SK-N-SH treated with all-trans-retinoic acid at 6 μM for 48 hours (cell line): ENCODE measurements around the gene ZNF285.

Experiments used
- ATAC-seq: fragments of 200-7000 bp; cut with Tn5 transposase; 3 replicates; pipeline ENCODE4 v1.9.1; 2020; ENCODE audit warnings: mild to moderate bottlenecking, moderate library complexity
- ARNTL ChIP-seq: fragments of 450-650 bp; formaldehyde crosslinking; IDR thresholded peaks from 2 replicates; pipeline ENCODE4 v1.5.0; 2020; ENCODE audit warnings: low read depth, mild to moderate bottlenecking, moderate library complexity, borderline replicate concordance
- BACH2 ChIP-seq: fragments of 250-450 bp; sonication (Bioruptor Pico); IDR thresholded peaks from 2 replicates; pipeline ENCODE4 v1.9.0; 2021; ENCODE audit warnings: mild to moderate bottlenecking, borderline replicate concordance
- CREB5 ChIP-seq: fragments of 250-450 bp; sonication (Bioruptor Pico); IDR thresholded peaks from 2 replicates; pipeline ENCODE4 v1.5.1; 2020; ENCODE audit warnings: low read depth, mild to moderate bottlenecking, moderate library complexity
- CSDC2 ChIP-seq: fragments of 250-450 bp; sonication (Bioruptor Pico); IDR thresholded peaks from 2 replicates; pipeline ENCODE4 v1.5.0; 2020; ENCODE audit warnings: mild to moderate bottlenecking, moderate library complexity
- CSRNP3 ChIP-seq: fragments of 250-450 bp; sonication (Bioruptor Pico); IDR thresholded peaks from 2 replicates; pipeline ENCODE4 v1.5.1; 2021; ENCODE audit warnings: mild to moderate bottlenecking, moderate library complexity
- ESRRG ChIP-seq: fragments of 250-450 bp; sonication (Bioruptor Pico); IDR thresholded peaks from 2 replicates; pipeline ENCODE4 v1.6.1; 2021; ENCODE audit warnings: mild to moderate bottlenecking
- GLIS3 ChIP-seq: fragments of 250-450 bp; sonication (Bioruptor Pico); IDR thresholded peaks from 2 replicates; pipeline ENCODE4 v1.5.0; 2020; ENCODE audit warnings: mild to moderate bottlenecking, moderate library complexity
- ISL1 ChIP-seq: fragments of 250-450 bp; sonication (Bioruptor Pico); IDR thresholded peaks from 2 replicates; pipeline ENCODE4 v2.1.2; 2022; ENCODE audit warnings: mild to moderate bottlenecking, moderate library complexity
- OSR1 ChIP-seq: fragments of 250-450 bp; sonication (Bioruptor Pico); IDR thresholded peaks from 2 replicates; pipeline ENCODE4 v1.8.0; 2022; ENCODE audit warnings: moderate library complexity, mild to moderate bottlenecking, inconsistent platforms
- PATZ1 ChIP-seq: fragments of 250-450 bp; sonication (Bioruptor Pico); IDR thresholded peaks from 2 replicates; pipeline ENCODE4 v1.8.0; 2020; ENCODE audit warnings: mild to moderate bottlenecking, moderate library complexity, borderline replicate concordance
- POU6F1 ChIP-seq: fragments of 250-450 bp; sonication (Bioruptor Pico); IDR thresholded peaks from 2 replicates; pipeline ENCODE4 v1.8.0; 2021; ENCODE audit warnings: low read depth, mild to moderate bottlenecking, moderate library complexity, borderline replicate concordance
- PPARA ChIP-seq: fragments of 250-450 bp; sonication (Bioruptor Pico); IDR thresholded peaks from 2 replicates; pipeline ENCODE4 v1.5.0; 2020; ENCODE audit warnings: mild to moderate bottlenecking, borderline replicate concordance
- RARB ChIP-seq: fragments of 250-450 bp; sonication (Bioruptor Pico); IDR thresholded peaks from 2 replicates; pipeline ENCODE4 v1.8.0; 2021; ENCODE audit warnings: mild to moderate bottlenecking, moderate library complexity
- SNAI2 ChIP-seq: fragments of 250-450 bp; sonication (Bioruptor Pico); IDR thresholded peaks from 2 replicates; pipeline ENCODE4 v1.5.0; 2020; ENCODE audit warnings: mild to moderate bottlenecking, moderate library complexity
- TCF4 ChIP-seq: fragments of 250-450 bp; sonication (Bioruptor Pico); IDR thresholded peaks from 2 replicates; pipeline ENCODE4 v1.8.0; 2021; ENCODE audit warnings: mild to moderate bottlenecking, moderate library complexity, borderline replicate concordance
- TOX ChIP-seq: fragments of 250-450 bp; sonication (Bioruptor Pico); IDR thresholded peaks from 2 replicates; pipeline ENCODE4 v1.8.0; 2021; ENCODE audit warnings: mild to moderate bottlenecking, moderate library complexity, borderline replicate concordance
- TSHZ2 ChIP-seq: fragments of 250-450 bp; sonication (Bioruptor Pico); IDR thresholded peaks from 2 replicates; pipeline ENCODE4 v1.5.0; 2020; ENCODE audit warnings: mild to moderate bottlenecking, moderate library complexity
- ZC3H10 ChIP-seq: fragments of 250-450 bp; sonication (Bioruptor Pico); IDR thresholded peaks from 2 replicates; pipeline ENCODE4 v1.5.1; 2021; ENCODE audit warnings: mild to moderate bottlenecking, moderate library complexity
- ZFP3 ChIP-seq: fragments of 250-450 bp; sonication (Bioruptor Pico); IDR thresholded peaks from 2 replicates; pipeline ENCODE4 v1.5.0; 2020; ENCODE audit warnings: mild to moderate bottlenecking, moderate library complexity
- ZFP30 ChIP-seq: fragments of 450-650 bp; formaldehyde crosslinking; IDR thresholded peaks from 2 replicates; pipeline ENCODE4 v1.5.0; 2022; ENCODE audit warnings: mild to moderate bottlenecking, moderate library complexity
- ZNF565 ChIP-seq: fragments of 450-650 bp; formaldehyde crosslinking; conservative IDR thresholded peaks from 2 replicates; pipeline ENCODE4 v1.5.0; 2020; ENCODE audit warnings: low read depth, mild to moderate bottlenecking, moderate library complexity
- ZNF70 ChIP-seq: fragments of 450-650 bp; formaldehyde crosslinking; IDR thresholded peaks from 2 replicates; pipeline ENCODE4 v1.5.0; 2020; ENCODE audit warnings: mild to moderate bottlenecking, moderate library complexity
- ZNF8 ChIP-seq: fragments of 450-650 bp; formaldehyde crosslinking; IDR thresholded peaks from 2 replicates; pipeline ENCODE4 v1.5.0; 2020; ENCODE audit warnings: mild to moderate bottlenecking, moderate library complexity

Gene ZNF285

GRCh38 chr19:44374789-44375188, 26.6 kb downstream of the ZNF285 start:
- TF ChIP-seq TSHZ2 (CRISPR knock-in tag), result no peak
- TF ChIP-seq ZNF8, result peak; percentile 88
- no peak for ATAC-seq

- no peak for ATAC-seq
- TF ChIP-seq ARNTL (CRISPR knock-in tag), result no peak
- no peak for TF ChIP-seq ZC3H10 (CRISPR knock-in tag)
- TF ChIP-seq ESRRG (CRISPR knock-in tag), result no peak
- no peak for TF ChIP-seq OSR1 (CRISPR knock-in tag)
- TF ChIP-seq TCF4 (CRISPR knock-in tag), result no peak
- TF ChIP-seq ZNF565, result no peak
- no peak for TF ChIP-seq CSRNP3 (CRISPR knock-in tag)
- no peak for TF ChIP-seq TOX (CRISPR knock-in tag)
- no peak for TF ChIP-seq RARB
- TF ChIP-seq BACH2 (CRISPR knock-in tag), result no peak
- TF ChIP-seq PATZ1, result no peak
- no peak for TF ChIP-seq ZFP30 (CRISPR knock-in tag)
Observed at GRCh38 chr19:44371815-44372480, 29.5 kb downstream of the ZNF285 start.

- no peak for ATAC-seq
- TF ChIP-seq TOX (CRISPR knock-in tag) (no peak), GLIS3 (CRISPR knock-in tag) (no peak), ISL1 (CRISPR knock-in tag) (no peak), CSDC2 (CRISPR knock-in tag) (no peak), OSR1 (CRISPR knock-in tag) (no peak), PATZ1 (no peak), ZFP30 (CRISPR knock-in tag) (no peak), POU6F1 (no peak), ARNTL (CRISPR knock-in tag) (no peak), PPARA (CRISPR knock-in tag) (no peak), ZNF565 (no peak), TCF4 (CRISPR knock-in tag) (no peak), BACH2 (CRISPR knock-in tag) (no peak), ZNF8 (no peak), ESRRG (CRISPR knock-in tag) (no peak), SNAI2 (CRISPR knock-in tag) (no peak), ZFP3 (no peak), ZNF70 (CRISPR knock-in tag) (no peak), CREB5 (no peak)
Observed at GRCh38 chr19:44367024-44367423, 34.4 kb downstream of the ZNF285 start.
